CD4-positive, alpha-beta T cell (primary cell): ENCODE measurements around the gene TBX3. TPM values are rescaled to one million over a fixed set of nuclear protein-coding genes. Genes with fewer than 3 reads are reported as not detected.

ENCODE experiments used
- ATAC-seq: fragments of 200-7000 bp; cut with Tn5 transposase; one replicate; pipeline ENCODE4 v1.10.0; 2022; ENCODE audit warnings: mild to moderate bottlenecking; ENCODE audit not compliant: poor library complexity
- CTCF ChIA-PET: fragments of 350-600 bp; sonication (Branson Sonifier 250); formaldehyde crosslinking; loops from one replicate; lab custom pipeline; 2021; ENCODE audit warnings: antibody characterized with exemption, inconsistent platforms; lab: Charles Lee
- POLR2A ChIA-PET: fragments of 350-600 bp; sonication (Branson Sonifier 250); formaldehyde crosslinking; loops from one replicate; lab custom pipeline; 2021; ENCODE audit warnings: antibody characterized with exemption, inconsistent platforms; lab: Charles Lee
- DNase-seq, 14 experiments: peaks; one replicate each; pipeline ENCODE4 v3.0.0-alpha.2; 2013 to 2020; ENCODE audit warnings: mixed read lengths in 2 of 14
- H3K27ac ChIP-seq, 2 donors: one replicate each; pipeline versions ENCODE4 v1.5.1 to v1.7.0; 2013; ENCODE audit warnings: low read length in 2 of 2, low read depth in 1 of 2, mild to moderate bottlenecking in 1 of 2
- H3K27me3 ChIP-seq, 2 experiments: 1 replicate in 1 of 2; 2 replicates in 1 of 2; pipeline versions ENCODE4 v1.6.1 to v1.7.0; 2013; ENCODE audit warnings: low read length in 2 of 2, control low read depth in 1 of 2, mild to moderate bottlenecking in 1 of 2, moderate library complexity in 1 of 2; ENCODE audit not compliant: insufficient read depth in 2 of 2, control insufficient read depth in 1 of 2
- H3K36me3 ChIP-seq: one replicate; pipeline ENCODE4 v1.6.1; 2013; ENCODE audit warnings: low read length, control low read depth; ENCODE audit not compliant: insufficient read depth
- H3K4me1 ChIP-seq: one replicate; pipeline ENCODE4 v1.6.1; 2013; ENCODE audit warnings: low read length, control low read depth; ENCODE audit not compliant: insufficient read depth
- H3K4me3 ChIP-seq: one replicate; pipeline ENCODE4 v1.5.1; 2013; ENCODE audit warnings: mild to moderate bottlenecking, low read length, moderate library complexity
- H3K9me3 ChIP-seq, 2 experiments: 1 replicate in 1 of 2; 2 replicates in 1 of 2; pipeline versions ENCODE4 v1.6.1 to v1.7.0; 2013; ENCODE audit warnings: low read length in 2 of 2, mild to moderate bottlenecking in 2 of 2, control low read depth in 1 of 2, moderate library complexity in 1 of 2; ENCODE audit not compliant: control insufficient read depth in 1 of 2, insufficient read depth in 1 of 2
- H3K27ac Mint-ChIP-seq: one replicate; pipeline ENCODE4 v1.8.0; 2020; ENCODE audit warnings: mixed read lengths
- H3K27me3 Mint-ChIP-seq: one replicate; pipeline ENCODE4 v1.8.0; 2021; ENCODE audit warnings: mixed read lengths
- H3K36me3 Mint-ChIP-seq: one replicate; pipeline ENCODE4 v1.8.0; 2021; ENCODE audit warnings: low read depth, mixed read lengths
- H3K4me1 Mint-ChIP-seq: one replicate; pipeline ENCODE4 v1.8.0; 2021; ENCODE audit warnings: low read depth, mixed read lengths
- H3K4me3 Mint-ChIP-seq: one replicate; pipeline ENCODE4 v1.8.0; 2020; ENCODE audit warnings: mild to moderate bottlenecking, mixed read lengths
- H3K9me3 Mint-ChIP-seq: one replicate; pipeline ENCODE4 v1.8.0; 2020; ENCODE audit warnings: mixed read lengths
- intact Hi-C, 2 experiments: fragments of 100-400 bp; cut with DNase I in 1 of 2; cut with micrococcal nuclease in 1 of 2; formaldehyde crosslinking; loops; one replicate each; pipeline versions ENCODE4 v1.15.1 to v1.9.0; 2023 to 2025; cut with DNase I, micrococcal nuclease
- total RNA-seq, 174 experiments: library from RNA in 2 of 174; stranded (reverse) in 2 of 174; gene quantifications; one replicate each; pipeline ENCODE4 v1.2.3 and lab custom pipeline; 2021 to 2026
- TF ChIP-seq, protein P1 (sequence below): fragments of 200-600 bp; IDR thresholded peaks from one replicate; pipeline ENCODE4 v1.8.0; 2022; ENCODE audit warnings: antibody characterized with exemption, mild to moderate bottlenecking

The TBX3 gene
- total RNA-seq, 2 experiments from 2014 or later, result 0.08 TPM; not detected in 1

DNA sequence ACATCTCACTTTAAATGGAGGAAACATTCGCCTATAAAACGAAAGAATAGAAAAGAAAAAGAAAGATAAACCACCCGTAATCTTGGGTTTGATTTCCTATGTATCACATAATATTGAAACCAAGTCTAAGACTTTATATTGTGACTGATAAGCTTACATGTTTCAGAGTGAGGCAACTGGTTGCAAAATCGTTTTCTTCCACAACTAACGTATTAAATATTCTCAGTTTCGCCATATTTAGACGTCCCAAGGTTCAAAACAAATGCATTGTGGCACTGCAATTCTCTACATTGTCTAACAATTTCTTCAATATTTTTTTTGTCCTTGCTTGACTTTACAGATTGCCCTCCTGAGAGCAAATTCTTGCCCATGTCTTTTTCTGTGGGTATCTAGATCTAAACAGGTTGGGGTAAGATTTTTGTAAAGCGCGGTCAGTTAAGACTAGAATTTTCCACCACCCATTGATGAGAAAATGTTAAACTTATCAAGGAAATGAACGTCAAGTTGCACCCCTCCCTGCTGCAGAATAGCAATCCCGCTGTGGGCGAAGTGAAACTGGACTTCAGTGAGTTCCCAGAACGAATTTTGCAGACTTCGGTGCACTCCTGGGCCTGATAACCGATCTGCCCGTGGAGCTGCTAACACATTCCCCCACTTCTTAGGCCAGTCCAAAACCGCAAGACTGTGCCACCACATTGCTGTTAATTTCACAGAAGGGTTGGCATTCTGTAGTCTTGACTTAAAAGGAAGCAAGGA is 2.7 kb downstream of the TBX3 start:
- CTCF ChIA-PET, result no interaction called here
- no peak overlapping the region for H3K4me3 ChIP-seq
- Mint-ChIP-seq H3K27ac (no peak overlapping the region), H3K9me3 (peaks cover 2% of the 10 kb centered on the region), H3K4me3 (no peak overlapping the region), H3K36me3 (peaks cover 6% of the 10 kb centered on the region), H3K4me1 (peaks cover 23% of the 10 kb centered on the region), H3K27me3 (peaks cover 97% of the 10 kb centered on the region)
- peaks cover 31% of the 10 kb centered on the region for H3K4me1 ChIP-seq
- H3K9me3 ChIP-seq, result peaks cover 0 to 42% of the 10 kb centered on the region in 2 experiments
- intact Hi-C loops, result no loop called here
- POLR2A ChIA-PET, result no interaction called here
- TF ChIP-seq, protein P1, sequence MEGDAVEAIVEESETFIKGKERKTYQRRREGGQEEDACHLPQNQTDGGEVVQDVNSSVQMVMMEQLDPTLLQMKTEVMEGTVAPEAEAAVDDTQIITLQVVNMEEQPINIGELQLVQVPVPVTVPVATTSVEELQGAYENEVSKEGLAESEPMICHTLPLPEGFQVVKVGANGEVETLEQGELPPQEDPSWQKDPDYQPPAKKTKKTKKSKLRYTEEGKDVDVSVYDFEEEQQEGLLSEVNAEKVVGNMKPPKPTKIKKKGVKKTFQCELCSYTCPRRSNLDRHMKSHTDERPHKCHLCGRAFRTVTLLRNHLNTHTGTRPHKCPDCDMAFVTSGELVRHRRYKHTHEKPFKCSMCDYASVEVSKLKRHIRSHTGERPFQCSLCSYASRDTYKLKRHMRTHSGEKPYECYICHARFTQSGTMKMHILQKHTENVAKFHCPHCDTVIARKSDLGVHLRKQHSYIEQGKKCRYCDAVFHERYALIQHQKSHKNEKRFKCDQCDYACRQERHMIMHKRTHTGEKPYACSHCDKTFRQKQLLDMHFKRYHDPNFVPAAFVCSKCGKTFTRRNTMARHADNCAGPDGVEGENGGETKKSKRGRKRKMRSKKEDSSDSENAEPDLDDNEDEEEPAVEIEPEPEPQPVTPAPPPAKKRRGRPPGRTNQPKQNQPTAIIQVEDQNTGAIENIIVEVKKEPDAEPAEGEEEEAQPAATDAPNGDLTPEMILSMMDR, result no peak
- ATAC-seq (no peak), DNase-seq (no peak)
- H3K36me3 ChIP-seq, result no peaks in the 10 kb centered on the region
- H3K27ac ChIP-seq, result no peak overlapping the region
- H3K27me3 ChIP-seq, result peaks cover 74 to 86% of the 10 kb centered on the region in 2 experiments

DNA sequence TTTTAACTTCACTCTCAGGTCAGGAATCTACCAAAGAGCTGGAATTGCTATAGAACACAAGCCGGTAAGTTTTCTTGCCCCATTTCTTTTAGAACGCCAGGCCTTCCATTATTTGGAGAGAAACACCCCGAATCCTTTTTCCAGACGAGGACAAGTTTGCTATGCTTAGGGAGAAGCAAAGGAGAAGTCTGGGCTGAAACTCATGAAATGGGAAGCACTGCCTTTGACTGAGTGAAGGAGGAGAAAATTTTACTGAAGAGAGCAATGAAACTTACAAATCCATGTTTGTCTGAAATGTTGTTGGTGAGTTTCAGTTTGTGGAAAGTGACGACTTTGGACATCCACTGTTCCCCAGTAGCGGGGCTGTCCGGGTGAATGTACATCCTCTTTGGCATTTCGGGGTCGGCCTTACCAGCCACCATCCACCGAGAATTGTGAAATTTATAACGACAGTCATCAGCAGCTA is 3.3 kb downstream of the TBX3 start:
- POLR2A ChIA-PET, result no interaction called here
- H3K4me1 Mint-ChIP-seq, result peaks cover 23% of the 10 kb centered on the region
- TF ChIP-seq, protein P1, result no peak
- intact Hi-C loops, result no loop called here
- H3K27me3 Mint-ChIP-seq, result peaks cover 97% of the 10 kb centered on the region
- Histone ChIP-seq H3K4me1 (peaks cover 29% of the 10 kb centered on the region), H3K9me3 (peaks cover 0 to 35% of the 10 kb centered on the region in 2 experiments), H3K4me3 (no peak overlapping the region), H3K27me3 (peaks cover 73 to 86% of the 10 kb centered on the region in 2 experiments), H3K27ac (no peak overlapping the region), H3K36me3 (no peaks in the 10 kb centered on the region)
- no peak overlapping the region for H3K27ac Mint-ChIP-seq
- DNase-seq (no peak), ATAC-seq (no peak)
- peaks cover 2% of the 10 kb centered on the region for H3K9me3 Mint-ChIP-seq
- CTCF ChIA-PET, result no interaction called here
- peaks cover 6% of the 10 kb centered on the region for H3K36me3 Mint-ChIP-seq
- no peak overlapping the region for H3K4me3 Mint-ChIP-seq

DNA sequence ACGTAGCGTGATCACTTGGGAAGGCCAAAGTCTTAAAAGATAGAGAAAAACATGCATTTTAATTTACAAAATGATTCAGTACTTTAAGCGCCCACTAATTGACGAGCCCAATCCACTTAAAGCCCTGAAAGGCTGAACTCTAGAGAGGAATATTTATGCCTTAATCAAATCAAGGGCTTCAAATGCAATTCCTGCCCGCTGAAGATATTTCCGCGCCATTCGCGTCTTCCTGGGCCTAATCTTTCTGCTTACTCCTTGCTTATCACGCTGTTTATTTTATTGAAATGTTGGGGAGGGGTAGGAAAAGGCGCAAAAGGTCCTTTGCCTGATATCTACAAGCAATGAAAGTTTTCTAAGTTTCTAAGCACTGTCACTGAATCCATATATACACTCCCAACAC is 4.0 kb downstream of the TBX3 start:
- no peak overlapping the region for H3K27ac ChIP-seq
- H3K9me3 ChIP-seq, result peaks cover 0 to 28% of the 10 kb centered on the region in 2 experiments
- TF ChIP-seq, protein P1, result no peak
- H3K36me3 ChIP-seq, result no peaks in the 10 kb centered on the region
- peaks cover 23% of the 10 kb centered on the region for H3K4me1 ChIP-seq
- ChIA-PET CTCF (no interaction called here), POLR2A (no interaction called here)
- intact Hi-C loops, result no loop called here
- Mint-ChIP-seq H3K27ac (no peak overlapping the region), H3K36me3 (peaks cover 6% of the 10 kb centered on the region), H3K4me3 (no peak overlapping the region), H3K9me3 (peaks cover 2% of the 10 kb centered on the region), H3K4me1 (peaks cover 23% of the 10 kb centered on the region), H3K27me3 (peaks cover 97% of the 10 kb centered on the region)
- DNase-seq, result no peak
- H3K4me3 ChIP-seq, result no peak overlapping the region
- H3K27me3 ChIP-seq, result peaks cover 69 to 82% of the 10 kb centered on the region in 2 experiments
- ATAC-seq, result no peak
